MM.1S (cell line): ENCODE data around the gene C2.

Source experiments
- CTCF ChIP-seq: fragments of 300-600 bp; sonication (generic); IDR thresholded peaks from 2 replicates; pipeline ENCODE4 v1.5.1; 2016; ENCODE audit warnings: antibody characterized with exemption, low read length, mixed read lengths
- EZH2 ChIP-seq: fragments of 300-600 bp; sonication (generic); optimal IDR thresholded peaks from 2 replicates; pipeline ENCODE3; 2017; ENCODE audit warnings: low read depth, mild to moderate bottlenecking, antibody characterized with exemption, low read length, mixed read lengths
- EZH2phosphoT487 ChIP-seq: fragments of 300-600 bp; sonication (generic); IDR thresholded peaks from 2 replicates; pipeline ENCODE4 v1.6.1; 2018; ENCODE audit warnings: antibody characterized with exemption, low read length

- TF ChIP-seq CTCF (no peak), EZH2 (no peak), EZH2phosphoT487 (no peak)
Measured at GRCh38 chr6:31966506-31966905, 39.0 kb downstream of the C2 start.
